HG03432 (cell line): ENCODE data around the gene IL10RB.

ENCODE experiments used
- ATAC-seq: cut with Tn5 transposase; IDR thresholded peaks from one replicate; pipeline ENCODE4 v1.9.1; 2021; ENCODE audit warnings: mild to moderate bottlenecking, moderate library complexity; ENCODE audit not compliant: unreplicated experiment

Gene IL10RB

GRCh38 chr21:33325222-33326067 is 59.3 kb downstream of the IL10RB start:
- ATAC-seq: peak; percentile 42

DNA sequence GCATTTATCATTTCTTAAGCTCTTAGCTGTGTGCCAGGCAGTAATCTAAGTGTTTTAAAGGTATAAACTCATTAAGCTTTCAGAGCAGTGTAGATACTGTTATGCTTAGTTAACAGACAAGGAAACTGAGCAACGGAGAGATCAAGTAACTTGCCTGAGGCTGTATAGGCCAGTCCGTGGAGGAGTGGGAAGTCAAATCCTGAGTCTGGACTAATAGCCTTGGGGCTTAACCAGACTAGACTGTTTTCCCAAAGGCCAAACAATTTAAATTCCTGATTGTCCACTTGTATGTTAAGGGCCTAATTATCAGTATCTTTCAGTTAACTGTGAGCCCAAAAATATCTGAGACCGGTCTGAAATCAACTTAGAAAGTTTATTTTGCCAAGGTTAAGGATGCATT is 61.2 kb downstream of the IL10RB start:
- no peak for ATAC-seq

GRCh38 chr21:33327792-33328433 is 61.7 kb downstream of the IL10RB start:
- no peak for ATAC-seq

DNA sequence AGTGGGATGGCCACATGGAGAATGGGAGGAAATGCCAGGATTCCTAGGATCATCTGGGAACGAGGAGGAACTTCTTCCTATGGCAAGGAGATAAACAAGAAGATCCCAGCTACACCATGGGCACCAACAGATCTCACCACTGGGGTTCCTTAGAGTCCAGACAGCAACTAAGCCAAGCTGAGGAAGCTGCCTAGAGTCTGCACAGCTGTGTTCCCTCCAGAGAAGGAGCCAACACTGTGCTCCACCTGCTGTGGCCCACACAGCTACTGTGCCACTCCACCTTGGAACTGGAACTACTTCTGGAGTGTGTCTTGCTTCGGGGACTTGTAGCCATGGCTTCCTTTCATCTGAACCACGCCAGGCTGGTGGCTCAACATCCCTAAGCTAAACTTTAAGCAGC is 64.6 kb downstream of the IL10RB start:
- ATAC-seq: no peak

DNA sequence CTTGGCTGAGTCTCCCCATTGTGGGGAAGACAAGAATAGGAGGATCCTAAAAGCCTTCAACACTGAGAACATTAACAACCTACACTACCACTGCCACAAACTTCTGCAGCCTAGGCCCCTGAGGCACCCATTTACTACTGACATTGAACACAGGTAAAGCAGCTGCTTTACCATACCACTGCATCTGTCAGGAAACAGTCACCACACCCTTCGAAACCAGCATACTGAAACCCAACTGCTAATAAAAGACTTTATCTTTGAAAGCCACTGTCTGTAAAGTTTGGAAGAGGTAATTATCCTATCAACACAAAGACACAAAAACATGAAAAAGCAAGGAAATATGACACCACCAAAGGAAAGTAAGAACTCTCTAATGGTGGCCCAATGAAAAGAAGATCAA is 66.0 kb downstream of the IL10RB start:
- peak; percentile 88 for ATAC-seq

DNA sequence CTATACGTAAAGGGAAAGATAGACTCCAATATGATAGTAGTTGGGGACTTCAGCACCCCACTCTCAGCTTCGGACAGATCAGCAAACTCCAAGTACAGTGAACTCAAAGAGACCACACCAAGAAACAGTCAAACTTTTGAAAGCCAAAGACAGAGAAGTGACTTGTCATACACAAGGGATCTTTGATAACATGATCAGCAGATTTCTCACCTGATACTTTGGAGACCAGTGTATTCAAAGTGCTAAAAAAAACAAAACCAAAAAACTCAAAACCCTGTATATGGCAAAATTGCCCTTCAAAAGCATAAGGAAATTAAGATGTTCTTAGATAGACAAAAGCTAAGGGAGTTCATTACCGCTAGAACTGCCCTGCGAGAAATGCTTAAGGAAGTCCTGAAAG is 68.0 kb downstream of the IL10RB start:
- no peak for ATAC-seq

DNA sequence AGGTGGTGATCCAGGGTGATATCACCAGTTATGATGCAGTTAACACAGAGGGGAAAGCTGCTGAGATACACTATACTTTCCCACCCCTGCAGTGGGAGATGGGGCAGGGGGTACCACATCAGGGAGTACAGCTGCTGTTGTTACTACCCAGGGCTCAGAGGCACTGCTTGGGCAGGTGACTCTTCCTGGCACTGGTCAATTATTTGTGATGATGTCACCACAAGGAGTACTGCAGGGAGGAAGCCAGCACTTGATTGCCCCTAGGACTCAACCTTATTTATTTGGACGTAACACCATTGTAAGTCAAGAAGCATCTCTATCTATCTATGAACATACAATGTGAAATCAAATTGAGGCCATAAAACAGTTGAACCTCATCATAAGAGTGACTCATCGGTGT is 68.7 kb downstream of the IL10RB start:
- ATAC-seq: no peak

GRCh38 chr21:33339135-33339534 is 73.0 kb downstream of the IL10RB start:
- no peak for ATAC-seq

- no peak for ATAC-seq
These were observed 73.8 kb downstream of the IL10RB start for GRCh38 chr21:33339918-33340317.

DNA sequence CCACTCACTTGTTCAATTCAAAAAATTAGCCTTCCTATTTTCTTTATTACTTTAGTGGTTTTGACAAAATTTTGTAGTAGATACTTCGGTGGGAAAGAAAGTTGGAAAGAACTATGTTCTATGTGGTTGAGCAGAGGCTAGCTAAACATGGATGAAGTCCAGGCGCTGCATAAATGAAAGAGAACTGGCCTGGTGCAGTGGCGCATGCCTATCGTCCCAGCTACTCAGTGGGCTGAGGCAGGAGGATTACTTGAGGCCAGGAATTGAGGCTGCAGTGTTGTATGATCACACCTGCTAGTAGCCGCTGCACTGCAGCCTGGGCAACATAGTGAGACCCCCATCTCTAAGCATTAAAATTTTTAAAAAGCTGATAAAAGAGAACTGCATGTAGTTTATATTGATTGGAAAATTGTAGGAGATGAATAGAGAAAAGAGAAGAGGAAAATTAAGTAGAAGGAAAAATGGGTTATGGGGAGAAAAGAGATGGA is 79.6 kb downstream of the IL10RB start:
- ATAC-seq: no peak
